Fibroblast of peridontal ligament (primary cell): ENCODE measurements around the gene WDR20.
A peak's percentile ranks its signal among the peaks of the same experiment; 100 is the strongest.

ENCODE experiments used
- DNase-seq: peaks from one replicate; pipeline ENCODE4 v3.0.0-alpha.2; 2010; ENCODE audit errors: extremely low read depth

The WDR20 gene

DNA sequence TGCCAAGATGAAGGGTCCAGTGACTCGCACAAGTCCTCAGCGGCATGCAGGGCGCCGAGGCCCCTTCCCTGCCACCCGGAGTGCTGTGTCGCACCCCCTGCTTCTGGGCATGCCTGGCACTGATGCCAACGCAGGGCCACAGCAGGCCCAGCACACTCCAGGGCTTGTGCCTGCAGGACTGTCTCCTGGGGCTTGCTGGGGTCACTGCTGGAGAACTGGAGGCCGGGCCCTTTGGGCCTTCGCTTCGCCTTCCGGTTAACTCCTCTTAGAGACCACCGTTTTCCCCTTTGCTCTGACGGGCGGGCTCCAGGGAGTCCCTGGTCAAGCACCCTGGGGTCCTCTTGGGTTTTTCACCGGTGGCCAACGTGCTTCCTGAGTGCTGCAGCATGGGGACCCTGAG lies 79.6 kb downstream of the WDR20 start:
- DNase-seq, result no peak

DNA sequence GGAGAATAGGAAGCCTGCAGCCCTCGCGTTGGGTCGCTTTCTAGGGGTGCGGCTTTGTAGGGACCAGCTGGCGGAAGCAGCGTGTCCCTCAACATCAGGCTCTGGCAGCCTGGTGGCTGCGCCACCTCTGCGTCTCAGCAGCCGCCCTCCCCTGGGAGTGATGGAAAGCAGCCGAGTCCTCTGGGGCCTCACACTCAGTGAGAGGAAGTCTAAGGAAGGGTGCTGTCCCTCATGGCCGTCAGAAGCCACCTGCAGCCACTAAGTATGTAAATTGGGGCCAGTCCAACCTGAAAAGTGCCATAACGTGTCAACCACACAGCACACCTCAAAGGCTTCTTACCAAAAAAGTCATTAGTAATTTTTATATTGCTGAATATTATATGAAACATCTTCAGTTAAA lies 80.3 kb downstream of the WDR20 start:
- DNase-seq, result no peak

DNA sequence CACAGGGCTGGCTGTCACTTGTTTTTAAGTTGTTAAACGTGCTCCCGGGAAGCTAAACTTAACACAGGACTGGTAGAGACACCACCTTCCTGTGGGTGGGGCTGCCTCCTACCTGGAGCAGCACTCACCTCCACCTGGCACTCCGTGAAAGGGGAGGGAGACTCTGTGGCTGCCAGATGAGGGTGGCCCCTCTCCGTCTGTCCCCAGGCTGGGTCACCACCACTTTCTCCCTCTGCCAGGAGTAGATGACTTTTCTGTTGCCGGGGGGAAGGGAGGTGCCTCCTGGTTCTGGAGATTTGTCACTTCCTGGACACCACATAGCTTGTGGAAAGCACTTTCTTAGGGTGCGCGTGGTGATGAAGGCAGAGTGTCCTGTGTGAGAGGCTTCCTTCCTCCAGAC lies 81.3 kb downstream of the WDR20 start:
- no peak for DNase-seq

DNA sequence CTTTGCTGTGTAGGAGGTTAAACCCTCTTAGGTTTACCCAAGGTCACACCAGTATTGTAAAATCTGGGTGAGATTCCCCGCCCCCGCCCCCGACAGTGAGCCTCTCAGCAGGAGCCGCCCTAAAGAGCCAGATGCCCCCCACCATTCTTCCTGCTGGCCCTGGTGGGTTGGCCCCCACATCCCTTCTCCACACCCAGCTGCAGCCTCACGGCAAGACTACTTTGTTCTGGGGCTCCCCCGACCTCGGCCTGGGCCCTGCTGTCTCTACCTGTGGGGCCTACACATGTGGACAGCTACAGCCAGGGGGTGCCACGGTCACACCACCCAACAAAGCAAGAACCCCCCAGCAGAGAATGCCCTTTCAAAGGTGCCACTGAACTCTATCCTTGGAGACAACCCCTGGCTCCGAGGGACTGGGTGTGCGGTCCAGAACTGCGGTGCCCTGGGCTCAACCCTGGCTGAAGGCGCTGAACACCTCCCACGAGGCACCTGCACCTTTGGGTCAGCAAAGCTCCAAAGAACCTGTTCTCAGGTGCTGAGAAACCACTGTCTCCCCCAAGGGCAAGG lies 82.4 kb downstream of the WDR20 start:
- no peak for DNase-seq

DNA sequence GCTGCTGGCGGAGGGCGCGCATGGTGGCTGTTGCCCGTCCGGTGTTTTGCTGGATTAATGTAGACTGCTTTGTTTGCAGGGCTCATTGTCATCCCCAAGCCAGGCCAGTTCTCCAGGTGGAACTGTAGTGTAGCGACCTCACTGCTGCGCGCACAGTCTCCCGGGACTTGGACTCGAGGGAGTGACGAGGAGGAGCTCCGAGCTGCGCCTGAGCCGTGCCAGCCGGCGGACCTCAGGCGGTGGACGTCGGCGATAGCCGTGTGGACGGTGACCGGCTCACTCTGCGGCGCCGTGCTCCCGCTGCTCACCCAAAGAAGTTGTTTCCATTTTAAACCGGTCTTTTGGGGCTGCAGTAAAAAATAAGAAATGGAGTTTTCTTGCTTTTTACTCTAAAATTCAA lies 83.1 kb downstream of the WDR20 start:
- DNase-seq, result no peak

DNA sequence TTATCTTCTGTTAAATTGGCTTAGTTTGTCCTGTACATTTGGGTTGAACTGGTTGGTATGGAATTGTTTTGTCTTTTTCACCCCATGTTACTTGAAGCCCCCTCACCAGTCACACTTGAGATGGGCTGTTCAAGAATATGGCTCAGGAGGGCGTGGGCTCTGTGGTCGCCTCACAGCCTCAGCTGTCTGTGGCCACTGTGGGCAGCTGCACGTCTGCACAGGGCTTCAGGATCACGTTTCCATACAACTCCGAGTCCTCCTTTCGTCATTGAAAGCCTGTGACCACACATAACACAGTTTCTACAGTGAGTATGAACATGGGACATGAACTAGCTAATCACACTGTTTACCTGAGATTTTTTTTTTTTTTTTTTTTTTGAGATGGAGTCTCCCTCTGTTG lies 84.0 kb downstream of the WDR20 start:
- DNase-seq, result no peak

- no peak for DNase-seq
These were observed 85.7 kb downstream of the WDR20 start for GRCh38 chr14:102225386-102225785.

- no peak for DNase-seq
These were observed 86.2 kb downstream of the WDR20 start for GRCh38 chr14:102225936-102226335.

GRCh38 chr14:102226356-102227125 lies 86.8 kb downstream of the WDR20 start:
- no peak for DNase-seq

- DNase-seq, result no peak
These were observed 87.7 kb downstream of the WDR20 start for GRCh38 chr14:102227184-102227964.

DNA sequence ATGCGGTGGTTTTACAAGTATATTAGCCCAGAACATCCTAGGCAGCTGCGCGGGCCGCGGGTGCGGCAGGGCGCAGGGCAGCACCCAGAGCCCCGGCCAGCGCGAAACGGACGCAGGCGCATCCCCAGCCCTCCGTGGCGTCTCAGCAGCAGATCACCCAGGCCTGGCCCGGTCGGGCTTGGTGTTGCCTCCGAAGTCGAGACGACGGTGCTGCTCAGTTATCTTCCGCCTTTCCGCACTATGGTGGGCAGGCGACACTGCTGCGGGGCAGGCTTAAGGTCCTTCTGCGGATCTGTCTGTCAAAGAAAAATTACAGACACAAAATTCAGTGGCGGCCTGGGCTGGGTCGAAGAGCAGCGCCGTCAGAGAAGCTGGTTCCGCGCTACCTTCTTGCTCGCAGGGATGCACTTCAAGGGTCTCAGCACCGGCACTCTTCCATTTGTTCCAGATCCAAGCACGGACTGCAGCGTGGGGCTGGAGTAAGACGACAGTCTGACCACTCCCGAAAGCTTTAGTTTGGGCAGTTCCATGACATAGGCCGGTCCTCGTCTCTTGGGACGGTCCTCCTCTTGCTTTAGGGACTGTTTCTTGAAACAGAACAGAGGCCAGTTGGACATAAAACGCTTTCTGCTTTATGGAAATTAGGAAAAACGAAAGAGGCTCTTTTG lies 89.5 kb downstream of the WDR20 start:
- DNase-seq, result no peak

- no peak for DNase-seq
These were observed 90.0 kb downstream of the WDR20 start for GRCh38 chr14:102229739-102230092.

GRCh38 chr14:102230481-102231210 lies 90.9 kb downstream of the WDR20 start:
- no peak for DNase-seq

DNA sequence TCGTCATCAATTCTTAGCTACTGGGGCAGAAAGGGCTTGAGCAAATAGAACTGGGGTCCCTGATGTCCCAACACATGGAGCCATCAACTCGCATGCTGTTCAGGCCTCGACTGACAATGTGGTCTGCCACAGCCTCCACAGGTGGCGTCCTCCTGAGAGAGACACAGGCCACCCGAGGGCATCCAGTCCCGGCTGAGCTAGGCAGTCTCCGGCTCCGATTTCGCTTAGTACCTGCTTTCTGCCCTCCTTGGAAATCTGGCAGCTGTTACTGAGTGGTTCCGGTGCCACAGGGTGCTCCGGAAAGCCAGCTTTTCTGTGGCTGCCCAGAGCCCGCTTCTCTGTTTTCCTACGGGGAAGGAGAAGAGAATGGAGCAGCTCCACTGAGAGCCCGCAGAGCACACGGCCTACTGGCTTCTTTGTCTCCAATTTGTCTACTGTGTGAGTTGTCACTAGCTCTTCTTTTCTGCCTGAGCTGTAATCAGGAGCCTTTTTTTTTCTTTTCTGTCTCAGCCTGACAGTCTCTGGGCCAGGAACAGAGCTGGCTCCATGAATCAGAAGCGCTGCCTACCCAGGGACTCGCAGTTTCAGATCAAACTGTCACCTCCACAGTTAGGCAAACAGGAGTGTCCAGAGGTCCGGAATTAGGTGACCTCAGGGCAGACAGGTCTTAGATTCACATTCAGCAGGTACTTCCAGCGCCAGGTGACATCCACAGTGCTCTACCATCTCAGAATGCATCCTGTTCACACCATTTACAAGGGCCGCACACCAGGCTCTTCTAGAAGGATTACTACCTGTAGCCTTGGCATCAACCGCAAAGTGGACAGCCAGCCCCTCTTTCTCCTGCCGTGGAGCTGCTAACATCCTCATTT lies 92.0 kb downstream of the WDR20 start:
- no peak for DNase-seq

DNA sequence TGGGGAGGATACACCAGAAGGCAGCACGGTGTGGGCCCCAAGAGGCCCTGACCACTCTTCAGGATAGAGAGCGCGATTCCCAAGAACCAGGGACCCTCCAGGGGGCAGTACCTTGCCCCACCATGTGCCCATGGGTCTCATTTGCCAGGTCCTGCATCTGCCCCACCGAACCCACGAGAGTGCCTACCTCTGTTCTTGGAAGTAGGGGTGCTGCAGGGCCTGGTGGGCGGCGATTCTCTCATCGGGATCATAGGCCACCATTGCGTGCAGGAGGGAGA lies 92.6 kb downstream of the WDR20 start:
- DNase-seq, result no peak

GRCh38 chr14:102233081-102233480 lies 93.4 kb downstream of the WDR20 start:
- no peak for DNase-seq

DNA sequence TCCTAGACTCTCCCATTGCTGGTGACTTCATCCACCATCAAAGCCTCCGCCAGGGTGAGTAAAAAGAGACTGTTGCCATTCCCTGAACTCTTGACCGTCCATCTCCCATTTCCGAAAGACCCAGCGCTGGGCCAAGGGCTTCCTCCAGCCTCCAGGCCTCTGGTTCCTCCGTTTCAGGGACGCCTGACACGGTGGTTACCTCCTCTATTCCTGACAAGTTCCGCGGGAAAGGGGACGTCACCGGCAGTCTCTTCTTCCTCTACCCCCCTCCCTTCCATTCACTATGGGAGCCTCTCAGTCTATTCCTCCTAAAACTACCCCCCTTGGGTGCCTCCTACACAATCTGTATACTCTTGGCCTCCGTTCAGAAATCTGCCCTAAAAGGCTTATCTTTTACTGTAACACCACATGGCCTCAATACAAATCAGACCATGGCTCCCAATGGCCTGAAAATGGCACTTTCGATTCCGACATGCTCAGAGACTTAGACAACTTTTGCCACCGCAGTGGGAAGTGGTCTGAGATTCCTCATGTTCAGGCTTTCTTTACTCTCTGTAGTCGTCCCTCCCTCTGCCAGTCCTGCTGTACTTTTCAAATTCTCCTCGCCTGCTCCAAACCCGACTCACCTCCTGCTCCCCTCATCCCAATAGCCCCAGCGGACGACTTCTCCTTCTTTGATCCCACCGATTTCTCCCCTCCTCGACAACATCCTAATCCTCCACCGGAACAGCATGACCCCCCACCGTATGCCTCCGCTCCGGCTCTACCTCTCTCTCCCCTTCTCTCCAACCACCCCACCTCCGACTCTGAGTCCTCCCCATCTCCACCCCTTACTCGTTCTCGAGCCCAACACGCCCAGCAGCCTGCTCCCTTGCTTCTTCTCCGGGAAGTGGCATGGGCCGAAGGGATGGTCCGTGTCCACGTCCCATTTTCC lies 94.9 kb downstream of the WDR20 start:
- DNase-seq, result no peak

DNA sequence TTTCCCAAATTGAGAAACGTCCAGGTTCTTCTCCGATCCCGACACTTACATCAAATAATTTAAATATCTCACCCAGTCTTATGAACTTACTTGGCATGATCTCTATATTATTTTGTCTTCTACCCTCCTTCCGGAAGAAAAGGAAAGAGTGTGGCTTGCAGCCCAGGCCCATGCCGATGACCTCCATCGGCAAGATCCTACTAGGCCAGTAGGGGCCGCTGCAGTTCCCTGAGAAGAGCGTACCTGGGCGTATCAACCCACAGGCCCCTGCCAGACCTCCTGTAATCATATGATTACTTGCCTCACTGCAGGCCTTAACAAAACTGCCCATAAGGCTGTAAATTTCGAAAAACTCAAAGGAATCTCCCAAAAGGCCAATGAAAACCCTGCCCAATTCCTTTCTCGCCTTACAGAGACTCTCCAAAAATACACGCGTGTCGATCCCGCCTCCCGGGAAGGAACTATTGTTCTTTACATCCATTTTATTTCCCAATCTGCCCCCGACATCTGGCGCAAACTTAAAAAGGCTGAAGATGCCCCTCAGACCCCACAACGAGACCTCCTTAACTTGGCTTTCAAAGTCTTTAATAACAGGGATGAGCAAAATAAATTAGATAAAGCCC lies 95.7 kb downstream of the WDR20 start:
- DNase-seq, result peak; percentile 89

DNA sequence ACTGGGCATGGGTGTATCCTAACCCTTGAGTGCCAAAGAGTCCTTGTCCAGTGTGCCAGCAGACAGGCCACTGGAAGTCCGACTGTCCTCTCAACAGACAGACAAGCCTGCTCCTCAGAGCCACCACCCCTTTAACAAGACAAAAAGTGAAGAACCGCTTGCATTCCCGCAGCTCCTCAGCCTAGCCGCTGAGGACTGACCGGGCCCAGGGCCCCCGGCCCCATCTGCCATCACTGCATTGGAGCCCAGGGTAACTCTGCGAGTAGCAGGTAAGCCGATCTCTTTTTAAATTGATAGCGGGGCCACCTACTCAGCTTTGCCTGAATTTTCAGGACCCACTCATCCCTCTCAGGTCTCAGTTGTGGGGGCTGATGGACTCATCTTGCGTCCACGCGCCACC lies 96.3 kb downstream of the WDR20 start:
- DNase-seq, result no peak

DNA sequence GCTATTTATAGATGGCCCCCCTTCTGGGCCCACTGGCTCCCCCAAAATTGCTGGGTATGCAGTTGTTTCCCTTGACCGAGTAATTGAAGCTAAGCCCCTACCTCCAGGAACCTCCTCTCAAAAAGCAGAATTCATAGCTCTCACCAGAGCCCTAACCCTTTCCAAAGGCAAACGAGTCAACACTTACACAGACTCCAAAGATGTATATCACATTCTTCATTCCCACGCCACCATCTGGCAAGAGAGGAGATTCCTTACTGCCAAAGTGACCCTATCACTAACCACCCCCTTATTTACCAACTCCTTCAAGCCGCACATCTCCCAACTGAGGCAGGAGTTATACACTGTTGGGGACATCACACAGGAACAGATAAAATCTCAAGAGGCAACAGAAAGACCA lies 98.4 kb downstream of the WDR20 start:
- no peak for DNase-seq
